ENCODE measurements around the gene LRIG1. TPM values are rescaled to one million over a fixed set of nuclear protein-coding genes. Genes with fewer than 3 reads are reported as not detected.

Gene LRIG1
- total and polyA plus RNA-seq, 9 of the 15 experiments (the other 6 are each of a cell fraction or from before 2014, with no cell fraction given): 0.05 to 0.38 (median 0.13) TPM; not detected in 3

DNA sequence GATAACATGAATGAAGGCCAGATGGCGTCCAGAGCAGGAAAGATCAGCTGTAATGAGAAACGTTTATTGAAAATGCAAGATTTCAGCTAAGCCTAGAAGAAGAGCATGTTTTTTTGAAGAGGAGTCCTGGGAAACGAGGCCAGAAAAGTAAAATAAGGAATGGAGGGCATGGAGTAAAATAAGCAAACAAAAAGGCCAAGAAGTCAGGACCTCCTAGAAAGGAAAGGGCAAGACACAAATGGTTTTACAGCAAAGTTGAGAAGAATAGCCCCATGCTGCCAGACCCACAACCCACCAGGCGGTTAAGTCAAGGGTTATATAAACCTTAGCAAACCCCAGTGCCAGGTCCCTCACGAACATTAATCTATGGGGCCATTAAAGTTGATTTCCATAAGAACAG lies 30.5 kb downstream of the LRIG1 start (continued):
- no peak for TF ChIP-seq ILF3 (IDR thresholded peaks at IDR 0.05; ENCODE audit: borderline replicate concordance)

DNA sequence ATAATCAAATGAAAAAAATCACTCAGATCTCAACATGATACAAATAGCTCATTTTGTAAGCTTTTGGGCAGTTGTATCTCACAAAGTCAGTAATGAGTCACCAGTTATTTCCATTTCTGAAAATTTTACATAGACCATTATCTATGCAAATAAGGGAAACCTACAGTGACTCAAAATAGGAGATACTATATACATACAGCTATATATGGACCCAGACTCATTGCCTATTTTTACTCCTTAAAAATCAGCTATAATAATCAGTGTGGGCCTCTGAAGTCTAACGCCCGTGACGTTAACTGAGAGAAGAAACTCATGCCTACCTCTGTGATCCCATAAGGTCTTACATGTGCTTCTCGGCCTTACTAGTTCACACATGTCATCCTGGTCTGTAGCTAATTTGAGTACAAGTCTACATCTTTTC lies 31.6 kb downstream of the LRIG1 start:
- Histone ChIP-seq H3K27me3 (ENCODE audit: control insufficient read depth in 2 of 2, insufficient read depth in 2 of 2, low read length in 2 of 2) (peaks cover 3 to 9% of the 10 kb centered on the region in 2 experiments; a peak in 3 of 5 replicates), H4K20me1 (replicated peaks; ENCODE audit: control insufficient read depth, insufficient read depth, low read length) (no peaks in the 10 kb centered on the region; the same call in 1 of the 2 replicates), H3K4me1 (replicated peaks in 1 of 2; ENCODE audit: control insufficient read depth in 2 of 2, insufficient read depth in 2 of 2, low read length in 2 of 2) (no peaks in the 10 kb centered on the region), H3K4me2 (ENCODE audit: insufficient read depth, low read length) (no peak overlapping the region), H3K79me2 (ENCODE audit: control insufficient read depth, insufficient read depth, low read length) (no peaks in the 10 kb centered on the region), H3K9me3 (replicated peaks; ENCODE audit: control insufficient read depth, insufficient read depth, low read depth, low read length) (no peaks in the 10 kb centered on the region), H2AFZ (ENCODE audit: low read depth, low read length) (no peak overlapping the region), H3K9me1 (ENCODE audit: control insufficient read depth, insufficient read depth, low read length) (no peaks in the 10 kb centered on the region), H3K36me3 (ENCODE audit: control insufficient read depth, insufficient read depth, low read length) (no peaks in the 10 kb centered on the region), H3K27ac (ENCODE audit: extremely low read depth, low read depth, low read length) (no peak overlapping the region), H3K9ac (ENCODE audit: insufficient read depth in 1 of 2, low read depth in 2 of 2, low read length in 2 of 2) (no peak overlapping the region), H3K4me3 (no peak overlapping the region)
- ChIA-PET CTCF (ENCODE audit: low intra/inter-chr PET ratio) (no interaction called here), POLR2A (no interaction called here)
- FAIRE-seq: no peak
- BruUV-seq (replicated peaks): no TSS peak
- intact Hi-C loops (cut with micrococcal nuclease): no loop called here
- 0% methylated on average over 4 of the region's 4 CpGs for WGBS (ENCODE audit: insufficient coverage, low coverage, missing lambda C conversion rate)
- ATAC-seq: no peak
- in situ Hi-C loops (cut with MboI): no loop called here
- no peak for DNase-seq (ENCODE audit: extremely low read depth in 1 of 4, low spot score in 3 of 4)
- TF ChIP-seq, protein P1, sequence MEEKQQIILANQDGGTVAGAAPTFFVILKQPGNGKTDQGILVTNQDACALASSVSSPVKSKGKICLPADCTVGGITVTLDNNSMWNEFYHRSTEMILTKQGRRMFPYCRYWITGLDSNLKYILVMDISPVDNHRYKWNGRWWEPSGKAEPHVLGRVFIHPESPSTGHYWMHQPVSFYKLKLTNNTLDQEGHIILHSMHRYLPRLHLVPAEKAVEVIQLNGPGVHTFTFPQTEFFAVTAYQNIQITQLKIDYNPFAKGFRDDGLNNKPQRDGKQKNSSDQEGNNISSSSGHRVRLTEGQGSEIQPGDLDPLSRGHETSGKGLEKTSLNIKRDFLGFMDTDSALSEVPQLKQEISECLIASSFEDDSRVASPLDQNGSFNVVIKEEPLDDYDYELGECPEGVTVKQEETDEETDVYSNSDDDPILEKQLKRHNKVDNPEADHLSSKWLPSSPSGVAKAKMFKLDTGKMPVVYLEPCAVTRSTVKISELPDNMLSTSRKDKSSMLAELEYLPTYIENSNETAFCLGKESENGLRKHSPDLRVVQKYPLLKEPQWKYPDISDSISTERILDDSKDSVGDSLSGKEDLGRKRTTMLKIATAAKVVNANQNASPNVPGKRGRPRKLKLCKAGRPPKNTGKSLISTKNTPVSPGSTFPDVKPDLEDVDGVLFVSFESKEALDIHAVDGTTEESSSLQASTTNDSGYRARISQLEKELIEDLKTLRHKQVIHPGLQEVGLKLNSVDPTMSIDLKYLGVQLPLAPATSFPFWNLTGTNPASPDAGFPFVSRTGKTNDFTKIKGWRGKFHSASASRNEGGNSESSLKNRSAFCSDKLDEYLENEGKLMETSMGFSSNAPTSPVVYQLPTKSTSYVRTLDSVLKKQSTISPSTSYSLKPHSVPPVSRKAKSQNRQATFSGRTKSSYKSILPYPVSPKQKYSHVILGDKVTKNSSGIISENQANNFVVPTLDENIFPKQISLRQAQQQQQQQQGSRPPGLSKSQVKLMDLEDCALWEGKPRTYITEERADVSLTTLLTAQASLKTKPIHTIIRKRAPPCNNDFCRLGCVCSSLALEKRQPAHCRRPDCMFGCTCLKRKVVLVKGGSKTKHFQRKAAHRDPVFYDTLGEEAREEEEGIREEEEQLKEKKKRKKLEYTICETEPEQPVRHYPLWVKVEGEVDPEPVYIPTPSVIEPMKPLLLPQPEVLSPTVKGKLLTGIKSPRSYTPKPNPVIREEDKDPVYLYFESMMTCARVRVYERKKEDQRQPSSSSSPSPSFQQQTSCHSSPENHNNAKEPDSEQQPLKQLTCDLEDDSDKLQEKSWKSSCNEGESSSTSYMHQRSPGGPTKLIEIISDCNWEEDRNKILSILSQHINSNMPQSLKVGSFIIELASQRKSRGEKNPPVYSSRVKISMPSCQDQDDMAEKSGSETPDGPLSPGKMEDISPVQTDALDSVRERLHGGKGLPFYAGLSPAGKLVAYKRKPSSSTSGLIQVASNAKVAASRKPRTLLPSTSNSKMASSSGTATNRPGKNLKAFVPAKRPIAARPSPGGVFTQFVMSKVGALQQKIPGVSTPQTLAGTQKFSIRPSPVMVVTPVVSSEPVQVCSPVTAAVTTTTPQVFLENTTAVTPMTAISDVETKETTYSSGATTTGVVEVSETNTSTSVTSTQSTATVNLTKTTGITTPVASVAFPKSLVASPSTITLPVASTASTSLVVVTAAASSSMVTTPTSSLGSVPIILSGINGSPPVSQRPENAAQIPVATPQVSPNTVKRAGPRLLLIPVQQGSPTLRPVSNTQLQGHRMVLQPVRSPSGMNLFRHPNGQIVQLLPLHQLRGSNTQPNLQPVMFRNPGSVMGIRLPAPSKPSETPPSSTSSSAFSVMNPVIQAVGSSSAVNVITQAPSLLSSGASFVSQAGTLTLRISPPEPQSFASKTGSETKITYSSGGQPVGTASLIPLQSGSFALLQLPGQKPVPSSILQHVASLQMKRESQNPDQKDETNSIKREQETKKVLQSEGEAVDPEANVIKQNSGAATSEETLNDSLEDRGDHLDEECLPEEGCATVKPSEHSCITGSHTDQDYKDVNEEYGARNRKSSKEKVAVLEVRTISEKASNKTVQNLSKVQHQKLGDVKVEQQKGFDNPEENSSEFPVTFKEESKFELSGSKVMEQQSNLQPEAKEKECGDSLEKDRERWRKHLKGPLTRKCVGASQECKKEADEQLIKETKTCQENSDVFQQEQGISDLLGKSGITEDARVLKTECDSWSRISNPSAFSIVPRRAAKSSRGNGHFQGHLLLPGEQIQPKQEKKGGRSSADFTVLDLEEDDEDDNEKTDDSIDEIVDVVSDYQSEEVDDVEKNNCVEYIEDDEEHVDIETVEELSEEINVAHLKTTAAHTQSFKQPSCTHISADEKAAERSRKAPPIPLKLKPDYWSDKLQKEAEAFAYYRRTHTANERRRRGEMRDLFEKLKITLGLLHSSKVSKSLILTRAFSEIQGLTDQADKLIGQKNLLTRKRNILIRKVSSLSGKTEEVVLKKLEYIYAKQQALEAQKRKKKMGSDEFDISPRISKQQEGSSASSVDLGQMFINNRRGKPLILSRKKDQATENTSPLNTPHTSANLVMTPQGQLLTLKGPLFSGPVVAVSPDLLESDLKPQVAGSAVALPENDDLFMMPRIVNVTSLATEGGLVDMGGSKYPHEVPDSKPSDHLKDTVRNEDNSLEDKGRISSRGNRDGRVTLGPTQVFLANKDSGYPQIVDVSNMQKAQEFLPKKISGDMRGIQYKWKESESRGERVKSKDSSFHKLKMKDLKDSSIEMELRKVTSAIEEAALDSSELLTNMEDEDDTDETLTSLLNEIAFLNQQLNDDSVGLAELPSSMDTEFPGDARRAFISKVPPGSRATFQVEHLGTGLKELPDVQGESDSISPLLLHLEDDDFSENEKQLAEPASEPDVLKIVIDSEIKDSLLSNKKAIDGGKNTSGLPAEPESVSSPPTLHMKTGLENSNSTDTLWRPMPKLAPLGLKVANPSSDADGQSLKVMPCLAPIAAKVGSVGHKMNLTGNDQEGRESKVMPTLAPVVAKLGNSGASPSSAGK (IDR thresholded peaks at IDR 0.05): no peak
- TF ChIP-seq PCBP2 (IDR thresholded peaks at IDR 0.05; ENCODE audit: low read depth, low read length, poor library complexity, severe bottlenecking) (no peak), ZNF436 (CRISPR knock-in tag; IDR thresholded peaks at IDR 0.05) (no peak), CTBP1 (IDR thresholded peaks at IDR 0.05; ENCODE audit: borderline replicate concordance) (no peak), SMAD4 (CRISPR knock-in tag; conservative IDR thresholded peaks at IDR 0.05) (no peak), STAT5A (IDR thresholded peaks at IDR 0.05; ENCODE audit: borderline replicate concordance, low read length) (no peak), C11orf30 (IDR thresholded peaks at IDR 0.05; ENCODE audit: low read depth) (no peak)
- TF ChIP-seq, protein P2, sequence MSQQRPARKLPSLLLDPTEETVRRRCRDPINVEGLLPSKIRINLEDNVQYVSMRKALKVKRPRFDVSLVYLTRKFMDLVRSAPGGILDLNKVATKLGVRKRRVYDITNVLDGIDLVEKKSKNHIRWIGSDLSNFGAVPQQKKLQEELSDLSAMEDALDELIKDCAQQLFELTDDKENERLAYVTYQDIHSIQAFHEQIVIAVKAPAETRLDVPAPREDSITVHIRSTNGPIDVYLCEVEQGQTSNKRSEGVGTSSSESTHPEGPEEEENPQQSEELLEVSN (IDR thresholded peaks at IDR 0.05; ENCODE audit: borderline replicate concordance in 1 of 2, extremely low read depth in 1 of 2, insufficient read depth in 1 of 2, insufficient read length in 1 of 2, low read depth in 1 of 2, low read length in 1 of 2, poor library complexity in 1 of 2, severe bottlenecking in 1 of 2): no peak
